NB4 (cell line): ENCODE results near the gene GCNT4.
A peak's percentile ranks its signal among the peaks of the same experiment; 100 is the strongest.

Experiments used
- DNase-seq: peaks from one replicate; pipeline ENCODE4 v3.0.0; 2010; ENCODE audit warnings: low read depth
- H3K4me3 ChIP-seq: one replicate; pipeline ENCODE4 v1.5.1; 2011; ENCODE audit warnings: mild to moderate bottlenecking, low read depth, low read length, moderate library complexity
- CTCF ChIP-seq: IDR thresholded peaks from one replicate; pipeline ENCODE4 v1.5.1; 2012; ENCODE audit warnings: low read depth, low read length
- MAX ChIP-seq: IDR thresholded peaks from 2 replicates; pipeline ENCODE4 v1.6.1; 2011; ENCODE audit warnings: low read depth, low read length
- MYC ChIP-seq: IDR thresholded peaks from 2 replicates; pipeline ENCODE4 v1.6.1; 2011; ENCODE audit warnings: low read depth, low read length
- POLR2A ChIP-seq: IDR thresholded peaks from 2 replicates; pipeline ENCODE4 v1.6.1; 2011; ENCODE audit warnings: mild to moderate bottlenecking; ENCODE audit not compliant: insufficient read length; ENCODE audit errors: extremely low read depth

GCNT4 gene

GRCh38 chr5:75046366-75047142 is 5.8 kb downstream of the GCNT4 start:
- TF ChIP-seq POLR2A = no peak
- TF ChIP-seq MAX = no peak
- TF ChIP-seq CTCF = no peak
- TF ChIP-seq MYC = no peak
- DNase-seq = no peak
- no peak overlapping the region for H3K4me3 ChIP-seq

GRCh38 chr5:75045071-75045470 is 7.3 kb downstream of the GCNT4 start:
- H3K4me3 ChIP-seq = no peak overlapping the region
- TF ChIP-seq MYC (no peak), CTCF (no peak), POLR2A (no peak), MAX (no peak)

GRCh38 chr5:75044406-75044805 is 8.0 kb downstream of the GCNT4 start:
- peak; percentile 17 for DNase-seq
- no peak overlapping the region for H3K4me3 ChIP-seq
- TF ChIP-seq MYC (no peak), CTCF (no peak), MAX (no peak), POLR2A (no peak)

More at GRCh38 chr5:75045071-75045470, 7.3 kb downstream of the GCNT4 start:
- DNase-seq = no peak

- DNase-seq = no peak
These were observed 8.6 kb downstream of the GCNT4 start for GRCh38 chr5:75043633-75044264.

GRCh38 chr5:75042522-75042921 is 9.8 kb downstream of the GCNT4 start:
- TF ChIP-seq MYC (no peak), POLR2A (no peak), CTCF (no peak), MAX (no peak)
- DNase-seq = no peak

More at GRCh38 chr5:75043633-75044264, 8.6 kb downstream of the GCNT4 start:
- H3K4me3 ChIP-seq = no peak overlapping the region
- TF ChIP-seq POLR2A (no peak), MYC (no peak), CTCF (no peak), MAX (no peak)

More at GRCh38 chr5:75042522-75042921, 9.8 kb downstream of the GCNT4 start:
- no peak overlapping the region for H3K4me3 ChIP-seq
